B cell (primary cell): ENCODE measurements around the gene TXNDC2. TPM values are rescaled to one million over a fixed set of nuclear protein-coding genes. Genes with fewer than 3 reads are reported as not detected.
"Not testable (repeated sequence)": the region's sequence is repeated elsewhere in the genome, so short reads cannot be mapped to it uniquely, and the experiment has no call there.

ENCODE experiments used
- ATAC-seq: fragments of 200-7000 bp; cut with Tn5 transposase; one replicate; pipeline ENCODE4 v1.10.0; 2021; ENCODE audit warnings: low read depth, mild to moderate bottlenecking, moderate number of reproducible peaks, moderate library complexity
- CTCF ChIA-PET: fragments of 350-600 bp; sonication (Branson Sonifier 250); formaldehyde crosslinking; loops from one replicate; lab custom pipeline; 2021; ENCODE audit warnings: antibody characterized with exemption, inconsistent platforms; lab: Charles Lee
- POLR2A ChIA-PET: fragments of 350-600 bp; sonication (Branson Sonifier 250); formaldehyde crosslinking; loops from one replicate; lab custom pipeline; 2021; ENCODE audit warnings: antibody characterized with exemption; lab: Charles Lee
- DNase-seq: peaks from one replicate; pipeline ENCODE4 v3.0.0; 2013
- H2AFZ ChIP-seq: 2 replicates; pipeline ENCODE4 v1.6.1; 2012; ENCODE audit warnings: mild to moderate bottlenecking, low read depth, low read length; ENCODE audit not compliant: insufficient read depth, poor library complexity, severe bottlenecking
- H3K27ac ChIP-seq, 2 donors: 1 replicate in 1 of 2; 2 replicates in 1 of 2; pipeline ENCODE4 v1.5.1; 2012 to 2013; ENCODE audit warnings: low read length in 2 of 2, mild to moderate bottlenecking in 2 of 2, moderate library complexity in 1 of 2
- H3K27me3 ChIP-seq, 4 experiments: fragments of 200-600 bp in 1 of 4; sonication (generic) in 1 of 4; replicated peaks in 1 of 4; 1 replicate in 2 of 4; 2 replicates in 2 of 4; pipeline versions ENCODE4 v1.6.1 to v1.7.0; 2013 to 2016; ENCODE audit warnings: low read length in 3 of 4, mild to moderate bottlenecking in 2 of 4, mixed read lengths in 1 of 4, moderate library complexity in 1 of 4; ENCODE audit not compliant: insufficient read depth in 4 of 4, control insufficient read depth in 3 of 4; ENCODE audit errors: control extremely low read depth in 1 of 4
- H3K36me3 ChIP-seq, 2 experiments: replicated peaks in 1 of 2; 1 replicate in 1 of 2; 2 replicates in 1 of 2; pipeline versions ENCODE4 v1.6.1 to v1.7.1; 2013; ENCODE audit warnings: low read length in 1 of 2; ENCODE audit not compliant: insufficient read depth in 2 of 2, control insufficient read depth in 1 of 2; ENCODE audit errors: control extremely low read depth in 1 of 2, extremely low read depth in 1 of 2
- H3K4me1 ChIP-seq, 2 donors: fragments of 200-600 bp in 1 of 2; sonication (generic) in 1 of 2; 1 replicate in 1 of 2; 2 replicates in 1 of 2; pipeline versions ENCODE4 v1.5.1 to v1.6.1; 2013 to 2017; ENCODE audit warnings: low read length in 2 of 2; ENCODE audit not compliant: control insufficient read depth in 2 of 2, insufficient read depth in 2 of 2
- H3K4me2 ChIP-seq: replicated peaks from 2 replicates; pipeline ENCODE3; 2012; ENCODE audit warnings: mild to moderate bottlenecking, low read depth, low read length; ENCODE audit not compliant: poor library complexity, severe bottlenecking
- H3K4me3 ChIP-seq, 5 experiments: fragments of 200-600 bp in 1 of 5; sonication (generic) in 1 of 5; 1 replicate in 3 of 5; 2 replicates in 2 of 5; pipeline versions ENCODE4 v1.5.1 to v1.7.0; 2011 to 2016; ENCODE audit warnings: low read length in 4 of 5, mild to moderate bottlenecking in 4 of 5, low read depth in 2 of 5, control low read depth in 1 of 5, moderate library complexity in 1 of 5; ENCODE audit not compliant: insufficient read depth in 1 of 5; ENCODE audit errors: control extremely low read depth in 1 of 5, extremely low read depth in 1 of 5
- H3K79me2 ChIP-seq: fragments of 200-600 bp; sonication (generic); one replicate; pipeline ENCODE4 v1.6.0; 2016; ENCODE audit warnings: low read length; ENCODE audit not compliant: control insufficient read depth, insufficient read depth
- H3K9ac ChIP-seq: fragments of 200-600 bp; sonication (generic); 2 replicates; pipeline ENCODE4 v1.6.1; 2017; ENCODE audit warnings: mild to moderate bottlenecking, low read length, moderate library complexity
- H3K9me3 ChIP-seq, 3 donors: one replicate each; pipeline versions ENCODE4 v1.6.1 to v1.7.1; 2013; ENCODE audit warnings: low read length in 2 of 3; ENCODE audit not compliant: control insufficient read depth in 2 of 3, insufficient read depth in 1 of 3; ENCODE audit errors: control extremely low read depth in 1 of 3
- H4K20me1 ChIP-seq: 2 replicates; pipeline ENCODE4 v1.6.0; 2012; ENCODE audit warnings: mild to moderate bottlenecking, low read length; ENCODE audit not compliant: insufficient read depth, control insufficient read depth, poor library complexity, severe bottlenecking
- H3K27ac Mint-ChIP-seq: one replicate; pipeline ENCODE4 v1.8.0; 2021; ENCODE audit warnings: mixed read lengths
- H3K27me3 Mint-ChIP-seq: one replicate; pipeline ENCODE4 v1.8.0; 2021; ENCODE audit warnings: mixed read lengths
- H3K4me1 Mint-ChIP-seq: one replicate; pipeline ENCODE4 v1.8.0; 2021; ENCODE audit warnings: mixed read lengths
- H3K4me3 Mint-ChIP-seq: one replicate; pipeline ENCODE4 v1.8.0; 2021; ENCODE audit warnings: mixed read lengths
- H3K9me3 Mint-ChIP-seq: one replicate; pipeline ENCODE4 v1.8.0; 2022; ENCODE audit warnings: mixed read lengths; ENCODE audit not compliant: insufficient read depth
- CTCF ChIP-seq: fragments of 200-600 bp; IDR thresholded peaks from one replicate; pipeline ENCODE4 v1.8.0; 2022; ENCODE audit warnings: antibody characterized with exemption, mild to moderate bottlenecking
- EZH2 ChIP-seq: IDR thresholded peaks from 2 replicates; pipeline ENCODE4 v1.6.1; 2012; ENCODE audit warnings: borderline replicate concordance, low read depth, mild to moderate bottlenecking, moderate library complexity, low read length; ENCODE audit not compliant: insufficient read depth, poor library complexity, severe bottlenecking
- WGBS: methylation state at CpG from one replicate; pipeline ENCODE4 v1.1.5; 2013; ENCODE audit warnings: missing lambda C conversion rate; ENCODE audit not compliant: insufficient coverage; 5-methylcytosine and 5-hydroxymethylcytosine counted together
- intact Hi-C: fragments of 100-400 bp; cut with micrococcal nuclease; formaldehyde crosslinking; loops from one replicate; pipeline ENCODE4 v1.10.0; 2022
- polyA plus RNA-seq: library from polyadenylated mRNA; depleted of rRNA; stranded (reverse); fragments of >200 nt; gene quantifications from 2 replicates; pipeline ENCODE4 v1.2.3, GENCODE V29; 2012
- total RNA-seq, 2 donors: library from RNA; stranded (reverse); fragments of 120-200 nt in 1 of 2; gene quantifications; 1 replicate in 1 of 2; 2 replicates in 1 of 2; pipeline versions ENCODE4 v1.2.3 to v1.2.4, GENCODE V29; 2013 to 2022

The TXNDC2 gene
- total and polyA plus RNA-seq, 2 donors (not counting 1 experiment from before 2014, with no cell fraction given): 0.07 to 0.22 TPM

GRCh38 chr18:9890196-9890595 lies 4.4 kb downstream of the TXNDC2 start:
- H3K36me3 ChIP-seq: no peaks in the 10 kb centered on the region
- Mint-ChIP-seq H3K27me3 (peaks cover 2% of the 10 kb centered on the region), H3K27ac (no peak overlapping the region), H3K4me1 (no peaks in the 10 kb centered on the region), H3K9me3 (no peaks in the 10 kb centered on the region), H3K4me3 (no peak overlapping the region)
- no peak overlapping the region for H3K27ac ChIP-seq
- 100% methylated on average over 1 of the region's 5 CpGs for WGBS
- intact Hi-C loops: no loop called here
- no peak for ATAC-seq
- H2AFZ ChIP-seq: no peak overlapping the region
- no peak overlapping the region for H3K4me3 ChIP-seq
- H3K79me2 ChIP-seq: no peaks in the 10 kb centered on the region
- no peak for DNase-seq
- H3K27me3 ChIP-seq: no peaks in the 10 kb centered on the region
- ChIA-PET CTCF (no interaction called here), POLR2A (no interaction called here)
- no peaks in the 10 kb centered on the region for H3K9me3 ChIP-seq
- H3K4me1 ChIP-seq: no peaks in the 10 kb centered on the region
- TF ChIP-seq EZH2 (no peak), CTCF (no peak)
- no peaks in the 10 kb centered on the region for H4K20me1 ChIP-seq
- H3K9ac ChIP-seq: no peak overlapping the region
- H3K4me2 ChIP-seq: no peak overlapping the region

- Histone ChIP-seq H3K27ac (no peak overlapping the region), H3K4me1 (no peaks in the 10 kb centered on the region), H2AFZ (no peak overlapping the region), H3K9me3 (no peaks in the 10 kb centered on the region), H3K4me2 (no peak overlapping the region), H3K36me3 (no peaks in the 10 kb centered on the region), H3K79me2 (no peaks in the 10 kb centered on the region), H4K20me1 (no peaks in the 10 kb centered on the region), H3K27me3 (no peaks in the 10 kb centered on the region), H3K4me3 (no peak overlapping the region), H3K9ac (no peak overlapping the region)
- Mint-ChIP-seq H3K27ac (no peak overlapping the region), H3K4me3 (no peak overlapping the region), H3K9me3 (no peaks in the 10 kb centered on the region), H3K27me3 (no peaks in the 10 kb centered on the region), H3K4me1 (no peaks in the 10 kb centered on the region)
- POLR2A ChIA-PET: no interaction called here
- no peak for TF ChIP-seq CTCF
- no peak for TF ChIP-seq EZH2
- DNase-seq: no peak
- no peak for ATAC-seq
- CTCF ChIA-PET: no interaction called here
- intact Hi-C loops: no loop called here
- no CpG with 5 or more reads among the region's 1 CpG for WGBS
These were observed 5.2 kb downstream of the TXNDC2 start for GRCh38 chr18:9890957-9891356.

GRCh38 chr18:9891515-9891914 lies 5.7 kb downstream of the TXNDC2 start:
- H3K36me3 ChIP-seq, H3K27me3 ChIP-seq, H3K4me1 Mint-ChIP-seq, H3K27ac Mint-ChIP-seq, H3K79me2 ChIP-seq, H4K20me1 ChIP-seq, H3K4me2 ChIP-seq, H3K4me1 ChIP-seq, H3K4me3 Mint-ChIP-seq, H3K4me3 ChIP-seq, H3K9me3 ChIP-seq, H3K9ac ChIP-seq, H3K27ac ChIP-seq, DNase-seq, H3K9me3 Mint-ChIP-seq, ATAC-seq, POLR2A ChIA-PET, intact Hi-C loops, H2AFZ ChIP-seq, CTCF ChIA-PET, H3K27me3 Mint-ChIP-seq: not testable (repeated sequence)
- 94% methylated on average over 4 of the region's 4 CpGs for WGBS
